Prostate gland (tissue), 2 donors: Measurements from ENCODE around the gene LIM2. TPM values are rescaled to one million over a fixed set of nuclear protein-coding genes. Genes with fewer than 3 reads are reported as not detected.

Source experiments
- DNase-seq: peaks from one replicate; pipeline ENCODE4 v3.0.0-alpha.2; 2019; ENCODE audit warnings: low spot score
- H3K27ac ChIP-seq, 2 donors: fragments of 200-600 bp; sonication (generic); 2 replicates each; pipeline ENCODE4 v1.5.1; 2017 to 2019
- H3K27me3 ChIP-seq: fragments of 200-600 bp; sonication (generic); replicated peaks from 2 replicates; pipeline ENCODE4 v1.5.1; 2019; ENCODE audit not compliant: insufficient read depth
- H3K36me3 ChIP-seq, 2 donors: fragments of 200-600 bp; sonication (generic); 1 replicate in 1 of 2; 2 replicates in 1 of 2; pipeline versions ENCODE4 v1.5.1 to v1.8.1; 2017 to 2019
- H3K4me1 ChIP-seq: fragments of 200-600 bp; sonication (generic); replicated peaks from 2 replicates; pipeline ENCODE4 v1.5.1; 2019
- H3K4me3 ChIP-seq, 2 donors: fragments of 200-600 bp; sonication (generic); 2 replicates each; pipeline ENCODE4 v1.5.1; 2017 to 2019
- H3K9me3 ChIP-seq: fragments of 200-600 bp; sonication (generic); 2 replicates; pipeline ENCODE4 v1.5.1; 2017
- POLR2A ChIP-seq: fragments of 450-650 bp; IDR thresholded peaks from one replicate; pipeline ENCODE4 v1.6.1; 2016; ENCODE audit warnings: antibody characterized with exemption, mild to moderate bottlenecking
- POLR2AphosphoS5 ChIP-seq: sonication (generic); formaldehyde crosslinking; IDR thresholded peaks from one replicate; pipeline ENCODE4 v1.6.1; 2017; ENCODE audit warnings: antibody characterized with exemption
- WGBS: methylation state at CpG from one replicate; pipeline ENCODE4 v1.1.5; 2018; 5-methylcytosine and 5-hydroxymethylcytosine counted together
- intact Hi-C: fragments of 100-400 bp; cut with DNase I; formaldehyde crosslinking; loops from one replicate; pipeline ENCODE4 v1.14.2; 2022
- total RNA-seq, 2 donors: library from RNA; depleted of rRNA; stranded (reverse); fragments of >200 nt; gene quantifications; one replicate each; pipeline ENCODE4 v1.1.0, GENCODE V29; 2016
- TF ChIP-seq, protein P1 (sequence below), 4 experiments: fragments of 200-600 bp in 2 of 4; fragments of 450-650 bp in 2 of 4; sonication (generic) in 2 of 4; IDR thresholded peaks; 1 replicate in 3 of 4; 2 replicates in 1 of 4; pipeline ENCODE4 v1.5.1; 2016 to 2019; ENCODE audit warnings: antibody characterized with exemption in 4 of 4, mild to moderate bottlenecking in 2 of 4, moderate library complexity in 2 of 4

The LIM2 gene
- total RNA-seq, 2 donors from 2014 or later: not detected

GRCh38 chr19:51389143-51389542 lies 1.4 kb upstream of the LIM2 start:
- 75% methylated on average over 14 of the region's 14 CpGs for whole genome bisulfite sequencing
- Histone ChIP-seq H3K4me3 (no peak overlapping the region), H3K27me3 (no peaks in the 10 kb centered on the region), H3K27ac (no peak overlapping the region), H3K36me3 (no peaks in the 10 kb centered on the region), H3K9me3 (no peaks in the 10 kb centered on the region), H3K4me1 (no peaks in the 10 kb centered on the region)
- no peak for DNase-seq
- intact Hi-C loops: no loop called here
- TF ChIP-seq POLR2AphosphoS5 (no peak), POLR2A (no peak)
- TF ChIP-seq, protein P1, sequence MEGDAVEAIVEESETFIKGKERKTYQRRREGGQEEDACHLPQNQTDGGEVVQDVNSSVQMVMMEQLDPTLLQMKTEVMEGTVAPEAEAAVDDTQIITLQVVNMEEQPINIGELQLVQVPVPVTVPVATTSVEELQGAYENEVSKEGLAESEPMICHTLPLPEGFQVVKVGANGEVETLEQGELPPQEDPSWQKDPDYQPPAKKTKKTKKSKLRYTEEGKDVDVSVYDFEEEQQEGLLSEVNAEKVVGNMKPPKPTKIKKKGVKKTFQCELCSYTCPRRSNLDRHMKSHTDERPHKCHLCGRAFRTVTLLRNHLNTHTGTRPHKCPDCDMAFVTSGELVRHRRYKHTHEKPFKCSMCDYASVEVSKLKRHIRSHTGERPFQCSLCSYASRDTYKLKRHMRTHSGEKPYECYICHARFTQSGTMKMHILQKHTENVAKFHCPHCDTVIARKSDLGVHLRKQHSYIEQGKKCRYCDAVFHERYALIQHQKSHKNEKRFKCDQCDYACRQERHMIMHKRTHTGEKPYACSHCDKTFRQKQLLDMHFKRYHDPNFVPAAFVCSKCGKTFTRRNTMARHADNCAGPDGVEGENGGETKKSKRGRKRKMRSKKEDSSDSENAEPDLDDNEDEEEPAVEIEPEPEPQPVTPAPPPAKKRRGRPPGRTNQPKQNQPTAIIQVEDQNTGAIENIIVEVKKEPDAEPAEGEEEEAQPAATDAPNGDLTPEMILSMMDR (IDR thresholded peaks at IDR 0.05): no peak

- intact Hi-C loops: no loop called here
- H3K4me1 ChIP-seq: no peaks in the 10 kb centered on the region
- no peaks in the 10 kb centered on the region for H3K36me3 ChIP-seq
- no peak for TF ChIP-seq POLR2AphosphoS5
- TF ChIP-seq, protein P1 (IDR thresholded peaks at IDR 0.05): no peak
- no peak for TF ChIP-seq POLR2A
- H3K4me3 ChIP-seq: no peak overlapping the region
- no peak for DNase-seq
- no peaks in the 10 kb centered on the region for H3K27me3 ChIP-seq
- 86% methylated on average over 14 of the region's 14 CpGs for WGBS
- no peak overlapping the region for H3K27ac ChIP-seq
- no peaks in the 10 kb centered on the region for H3K9me3 ChIP-seq
These were observed 773 bp downstream of the LIM2 start for GRCh38 chr19:51386882-51387520.

DNA sequence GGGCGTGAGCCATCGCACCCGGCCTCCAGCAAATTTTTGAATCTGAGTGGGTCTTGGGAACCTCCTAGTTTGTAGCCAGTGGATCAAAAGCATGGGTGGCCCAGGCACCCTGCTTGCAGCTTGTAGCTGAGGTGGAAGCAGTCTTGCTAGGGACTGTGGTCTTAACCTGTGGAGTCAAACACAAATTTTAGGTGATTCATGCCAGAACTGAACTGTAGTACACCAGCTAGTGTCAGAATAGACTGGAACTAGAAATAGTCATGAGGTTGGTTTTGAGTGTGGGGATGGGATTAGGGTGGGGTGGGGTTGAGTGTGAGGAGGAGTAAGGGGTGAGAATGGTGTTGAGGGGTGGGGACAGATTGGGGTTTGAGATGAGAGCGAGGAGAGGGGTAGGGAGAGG lies 5.8 kb downstream of the LIM2 start:
- H3K27ac ChIP-seq: no peak overlapping the region
- intact Hi-C loops: no loop called here
- no peak overlapping the region for H3K4me3 ChIP-seq
- no peak for DNase-seq
- H3K36me3 ChIP-seq: no peaks in the 10 kb centered on the region
- TF ChIP-seq POLR2A: no peak
- TF ChIP-seq, protein P1 (IDR thresholded peaks at IDR 0.05): no peak
- TF ChIP-seq POLR2AphosphoS5: no peak
- no peaks in the 10 kb centered on the region for H3K27me3 ChIP-seq
- H3K9me3 ChIP-seq: no peaks in the 10 kb centered on the region
- 96% methylated on average over 4 of the region's 4 CpGs for WGBS
- no peaks in the 10 kb centered on the region for H3K4me1 ChIP-seq

DNA sequence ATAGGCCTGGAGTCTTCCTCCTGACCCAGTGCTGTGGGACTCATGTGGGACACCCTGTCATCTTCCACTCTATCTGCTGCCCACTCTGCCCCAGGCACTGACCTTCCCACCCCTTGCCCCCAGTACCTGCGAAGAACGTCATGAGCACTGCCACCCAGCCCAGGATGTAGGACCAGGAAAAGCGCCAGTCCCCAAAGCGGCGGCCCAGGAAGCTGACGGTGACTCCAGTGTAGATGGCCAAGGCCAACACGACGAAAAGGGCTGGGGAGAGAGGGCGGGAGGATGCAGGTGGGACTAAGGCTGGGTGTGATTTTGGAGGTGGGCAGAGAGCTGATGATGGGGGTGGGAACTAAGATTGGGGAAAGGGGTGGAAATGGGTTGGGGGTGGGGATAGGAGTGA lies 7.4 kb downstream of the LIM2 start:
- WGBS: 93% methylated on average over 9 of the region's 9 CpGs
- no peaks in the 10 kb centered on the region for H3K9me3 ChIP-seq
- no peak overlapping the region for H3K4me3 ChIP-seq
- no peaks in the 10 kb centered on the region for H3K4me1 ChIP-seq
- H3K36me3 ChIP-seq: no peaks in the 10 kb centered on the region
- no peak overlapping the region for H3K27ac ChIP-seq
- TF ChIP-seq, protein P1 (IDR thresholded peaks at IDR 0.05): no peak
- TF ChIP-seq POLR2A (no peak), POLR2AphosphoS5 (no peak)
- no peaks in the 10 kb centered on the region for H3K27me3 ChIP-seq
- no peak for DNase-seq
- intact Hi-C loops: no loop called here

DNA sequence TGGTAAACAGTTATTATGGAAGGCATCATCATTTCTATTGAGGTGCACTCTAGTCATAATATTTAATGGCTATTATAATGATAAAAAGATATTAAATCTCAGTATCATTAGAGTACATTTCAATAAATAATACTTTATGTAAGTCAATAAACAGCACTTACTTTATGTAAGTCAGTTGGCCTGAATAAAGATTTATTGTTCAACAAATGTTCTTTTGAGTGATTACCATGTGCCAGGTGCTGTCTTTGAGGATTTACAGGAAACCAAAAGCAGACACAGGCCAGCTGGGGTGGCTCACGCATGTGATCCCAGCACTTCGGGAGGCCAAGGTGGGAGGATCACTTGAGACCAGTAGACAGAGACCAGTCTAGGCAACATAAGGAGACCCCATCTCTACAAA lies 10.4 kb downstream of the LIM2 start:
- H3K27me3 ChIP-seq: no peaks in the 10 kb centered on the region
- TF ChIP-seq POLR2A (no peak), POLR2AphosphoS5 (no peak)
- TF ChIP-seq, protein P1 (IDR thresholded peaks at IDR 0.05): no peak
- 86% methylated on average over 2 of the region's 2 CpGs for WGBS
- intact Hi-C loops: no loop called here
- no peaks in the 10 kb centered on the region for H3K36me3 ChIP-seq
- no peak overlapping the region for H3K4me3 ChIP-seq
- H3K9me3 ChIP-seq: no peaks in the 10 kb centered on the region
- no peaks in the 10 kb centered on the region for H3K4me1 ChIP-seq
- no peak for DNase-seq
- no peak overlapping the region for H3K27ac ChIP-seq
